ENCODE data around the gene CHD1. TPM values are rescaled to one million over a fixed set of nuclear protein-coding genes. Genes with fewer than 3 reads are reported as not detected.

The CHD1 gene
- total RNA-seq, 4 donors from 2014 or later, result 59.3 to 112 (median 69.0) TPM

GRCh38 chr5:98825582-98826375 is 103.0 kb downstream of the CHD1 start:
- no peak for TF ChIP-seq CTCF (IDR thresholded peaks at IDR 0.05; ENCODE audit: low read depth)

GRCh38 chr5:98816582-98817222 is 112.1 kb downstream of the CHD1 start:
- no peak for TF ChIP-seq CTCF (IDR thresholded peaks at IDR 0.05; ENCODE audit: low read depth)

GRCh38 chr5:98813755-98814154 is 115.1 kb downstream of the CHD1 start:
- no peak for TF ChIP-seq CTCF (IDR thresholded peaks at IDR 0.05; ENCODE audit: low read depth)

GRCh38 chr5:98810206-98810605 is 118.6 kb downstream of the CHD1 start:
- no peak for TF ChIP-seq CTCF (IDR thresholded peaks at IDR 0.05; ENCODE audit: low read depth)

GRCh38 chr5:98807806-98808205 is 121.0 kb downstream of the CHD1 start:
- TF ChIP-seq CTCF (IDR thresholded peaks at IDR 0.05; ENCODE audit: low read depth), result no peak

- no peak for TF ChIP-seq CTCF (IDR thresholded peaks at IDR 0.05; ENCODE audit: low read depth)
Measured at GRCh38 chr5:98805070-98805469, 123.7 kb downstream of the CHD1 start.

- no peak for TF ChIP-seq CTCF (IDR thresholded peaks at IDR 0.05; ENCODE audit: low read depth)
Measured at GRCh38 chr5:98804066-98804465, 124.7 kb downstream of the CHD1 start.

Measured in subcutaneous adipose tissue (tissue), 4 donors.